Hematopoietic multipotent progenitor cell treated with erythropoietin and hydrocortisone succinate and interleukin-3 and kit ligand, for 8 days (in vitro differentiated cells): ENCODE data around the gene GRIN2A.

Source experiments
- DNase-seq: peaks from one replicate; pipeline ENCODE4 v3.0.0-alpha.2; 2015

GRIN2A gene

GRCh38 chr16:10027553-10027952 lies 154.7 kb downstream of the GRIN2A start:
- no peak for DNase-seq

- DNase-seq = no peak
These were observed 155.6 kb downstream of the GRIN2A start for GRCh38 chr16:10026593-10026992.

- no peak for DNase-seq
These were observed 160.1 kb downstream of the GRIN2A start for GRCh38 chr16:10022098-10022497.

GRCh38 chr16:10020866-10021265 lies 161.4 kb downstream of the GRIN2A start:
- no peak for DNase-seq

- no peak for DNase-seq
These were observed 165.5 kb downstream of the GRIN2A start for GRCh38 chr16:10016752-10017151.

- DNase-seq = no peak
These were observed 166.8 kb downstream of the GRIN2A start for GRCh38 chr16:10015397-10015796.

GRCh38 chr16:10013774-10014173 lies 168.5 kb downstream of the GRIN2A start:
- DNase-seq = no peak

GRCh38 chr16:10013364-10013763 lies 168.9 kb downstream of the GRIN2A start:
- DNase-seq = no peak

GRCh38 chr16:10009684-10010083 lies 172.5 kb downstream of the GRIN2A start:
- DNase-seq = no peak

GRCh38 chr16:10003486-10003885 lies 178.7 kb downstream of the GRIN2A start:
- DNase-seq = no peak

GRCh38 chr16:10001258-10001775 lies 180.9 kb downstream of the GRIN2A start:
- DNase-seq = no peak

- no peak for DNase-seq
These were observed 186.0 kb downstream of the GRIN2A start for GRCh38 chr16:9996221-9996620.

- DNase-seq = no peak
These were observed 189.8 kb downstream of the GRIN2A start for GRCh38 chr16:9992441-9992840.

GRCh38 chr16:9980981-9981380 lies 201.2 kb downstream of the GRIN2A start:
- no peak for DNase-seq

GRCh38 chr16:9978160-9978725 lies 204.0 kb downstream of the GRIN2A start:
- no peak for DNase-seq

GRCh38 chr16:9977333-9977897 lies 204.8 kb downstream of the GRIN2A start:
- no peak for DNase-seq

- DNase-seq = no peak
These were observed 205.6 kb downstream of the GRIN2A start for GRCh38 chr16:9976601-9977000.

- DNase-seq = no peak
These were observed 210.3 kb downstream of the GRIN2A start for GRCh38 chr16:9971907-9972306.

- DNase-seq = no peak
These were observed 211.4 kb downstream of the GRIN2A start for GRCh38 chr16:9970796-9971195.

- DNase-seq = no peak
These were observed 212.0 kb downstream of the GRIN2A start for GRCh38 chr16:9970244-9970643.

- DNase-seq = no peak
These were observed 212.6 kb downstream of the GRIN2A start for GRCh38 chr16:9969580-9969979.

GRCh38 chr16:9966569-9967157 lies 215.6 kb downstream of the GRIN2A start:
- no peak for DNase-seq

- no peak for DNase-seq
These were observed 217.1 kb downstream of the GRIN2A start for GRCh38 chr16:9965079-9965478.

GRCh38 chr16:9964426-9964825 lies 217.8 kb downstream of the GRIN2A start:
- DNase-seq = no peak

GRCh38 chr16:9957433-9957832 lies 224.8 kb downstream of the GRIN2A start:
- DNase-seq = no peak
